NCI-H2107 treated with DMSO at 0.1 percent for 48 hours (cell line): ENCODE measurements around the gene CTDP1.

Source experiments
- DNase-seq: peaks from one replicate; lab custom pipeline; 2025; ENCODE audit not compliant: unreplicated experiment; lab: John Stamatoyannopoulos, UW

The CTDP1 gene

GRCh38 chr18:79779700-79780190 lies 100.1 kb downstream of the CTDP1 start:
- no peak for DNase-seq

DNA sequence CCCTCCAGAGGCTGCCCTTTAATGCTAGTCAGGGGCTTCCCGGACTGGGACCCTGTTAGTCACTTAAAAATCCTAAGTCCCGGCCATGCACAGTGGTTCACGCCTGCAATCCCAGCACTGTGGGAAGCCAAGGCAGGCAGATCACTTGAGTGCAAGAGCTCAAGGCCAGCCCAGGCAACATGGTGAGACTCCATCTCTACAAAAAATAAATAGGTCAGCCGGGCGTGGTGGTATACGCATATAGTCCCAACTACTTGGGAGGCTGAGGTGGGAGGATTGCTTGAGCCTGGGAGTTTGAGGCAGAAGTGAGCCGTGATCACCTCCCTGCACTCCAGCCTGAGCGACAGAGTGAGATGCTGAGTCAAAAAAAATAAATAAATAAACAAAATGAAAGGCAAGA lies 100.9 kb downstream of the CTDP1 start:
- DNase-seq = no peak

GRCh38 chr18:79781331-79781941 lies 101.8 kb downstream of the CTDP1 start:
- DNase-seq = no peak

- peak; percentile 42 for DNase-seq
These were observed 103.1 kb downstream of the CTDP1 start for GRCh38 chr18:79782566-79783308.

- no peak for DNase-seq
These were observed 104.7 kb downstream of the CTDP1 start for GRCh38 chr18:79784071-79784913.

DNA sequence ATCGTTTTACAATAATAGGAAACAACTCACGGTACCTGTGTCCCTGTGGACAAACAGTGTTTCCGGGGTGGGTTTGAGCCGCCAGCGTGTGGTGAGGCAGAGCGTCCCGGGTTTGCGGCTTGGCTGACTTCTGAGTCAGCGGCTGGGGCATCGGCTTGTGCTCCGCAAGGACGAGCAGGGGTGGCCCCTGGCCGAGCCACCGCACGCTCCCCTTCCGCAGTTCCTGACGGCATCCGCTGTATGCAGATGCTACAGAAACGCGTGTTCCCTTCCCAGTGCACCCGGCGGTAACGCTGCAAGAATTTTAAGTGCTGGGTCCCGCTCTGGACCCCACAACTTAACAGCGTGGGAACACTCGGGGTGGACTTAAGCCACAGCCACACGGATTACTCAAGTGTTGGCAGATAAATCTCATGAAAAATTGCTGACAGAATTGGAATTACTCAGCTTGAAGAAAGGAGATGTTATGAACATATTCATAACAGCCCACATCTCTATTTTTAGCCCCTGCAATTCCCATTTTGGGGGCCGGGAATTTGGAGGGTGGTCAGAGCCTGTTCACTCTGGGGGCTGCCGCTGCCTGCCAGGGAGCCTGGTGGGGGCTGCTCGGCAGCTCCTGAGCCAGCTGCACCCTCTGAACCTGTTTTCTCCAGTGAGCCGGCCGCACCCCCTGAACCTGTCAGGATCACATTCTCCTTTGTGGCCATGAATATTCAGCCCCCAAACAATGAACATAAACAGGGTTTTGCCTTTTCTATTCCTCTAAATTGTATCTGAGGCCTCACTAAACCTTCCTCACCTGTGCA lies 105.6 kb downstream of the CTDP1 start:
- no peak for DNase-seq

DNA sequence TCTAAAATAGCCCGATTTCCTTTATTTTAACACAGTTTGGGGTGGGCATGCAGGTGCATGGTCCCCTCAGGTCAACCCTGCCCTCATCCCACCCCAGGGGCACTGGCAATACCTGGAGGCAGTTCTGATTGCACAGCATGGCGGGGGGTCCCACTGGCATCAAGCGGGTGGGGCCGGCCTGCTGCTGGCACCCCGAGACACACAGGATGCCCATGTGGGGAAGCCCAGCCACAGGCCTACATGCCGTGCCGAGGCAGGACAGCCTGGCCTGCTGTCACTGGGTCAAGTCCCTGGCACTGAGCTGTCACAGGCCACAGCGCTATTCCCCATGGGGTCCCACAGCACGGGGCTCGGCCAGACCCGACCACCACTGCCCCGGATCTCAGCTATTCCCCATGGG lies 106.2 kb downstream of the CTDP1 start:
- DNase-seq = no peak

DNA sequence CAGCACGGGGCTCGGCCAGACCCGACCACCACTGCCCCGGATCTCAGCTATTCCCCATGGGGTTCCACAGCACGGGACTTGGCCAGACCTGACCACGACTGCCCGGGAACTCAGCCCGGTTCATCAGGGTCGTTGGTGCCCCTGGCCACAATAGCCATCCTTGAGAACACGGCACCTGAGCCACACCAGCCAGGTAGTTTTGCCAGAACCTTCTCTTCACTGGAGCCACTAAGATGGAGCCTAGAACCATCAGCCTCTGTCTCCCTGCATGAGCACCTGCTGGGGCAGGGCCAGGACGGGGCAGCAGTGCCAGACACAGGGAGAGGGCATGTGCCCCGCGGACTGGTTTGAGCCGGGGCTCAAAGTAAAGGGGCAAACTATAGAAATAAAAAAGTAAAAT lies 106.7 kb downstream of the CTDP1 start:
- DNase-seq = no peak

GRCh38 chr18:79786786-79787526 lies 107.4 kb downstream of the CTDP1 start:
- no peak for DNase-seq

GRCh38 chr18:79787527-79787864 lies 107.9 kb downstream of the CTDP1 start:
- DNase-seq = no peak

DNA sequence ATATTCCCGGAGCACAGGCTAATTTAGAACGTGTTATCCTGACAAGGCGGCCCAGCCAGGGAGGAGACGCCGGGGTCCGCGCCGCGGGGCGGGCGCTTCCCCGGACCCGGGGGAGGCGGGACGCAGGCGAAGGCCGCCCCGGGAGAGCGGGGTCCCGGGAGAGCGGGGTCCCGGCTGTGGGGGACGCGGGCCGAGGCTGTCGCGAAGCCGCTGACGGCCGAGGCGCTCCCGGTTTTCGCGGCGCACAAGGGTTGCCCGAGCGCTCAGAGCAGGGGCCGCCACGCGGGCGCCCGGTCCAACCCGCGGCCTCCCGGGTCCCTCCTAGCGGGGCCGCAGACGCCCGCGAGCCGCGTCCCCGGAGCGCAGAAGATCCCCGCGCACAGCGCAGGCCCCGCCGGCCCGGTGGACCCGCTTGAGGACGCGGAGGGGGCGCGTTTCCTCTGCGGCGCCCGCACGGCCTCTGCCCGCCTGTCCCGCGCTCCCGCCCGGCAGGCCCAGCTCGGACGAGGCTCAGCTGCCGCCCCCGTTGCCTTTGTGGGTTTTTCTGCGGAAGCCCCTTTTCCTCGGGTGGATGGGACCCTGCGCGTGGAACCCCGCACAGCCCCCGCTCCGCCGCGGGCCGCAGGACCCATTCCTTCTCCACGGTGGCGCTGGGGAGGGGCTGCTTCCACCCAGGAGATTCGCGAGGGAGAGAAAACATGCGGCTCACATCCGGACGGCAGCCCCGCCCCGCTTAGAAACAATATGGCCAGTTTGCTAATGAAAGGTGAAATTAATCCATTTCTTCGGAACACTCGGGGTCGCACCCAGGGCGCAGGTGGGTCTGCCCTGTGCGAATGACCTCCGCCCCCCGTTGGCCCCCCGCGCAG lies 108.5 kb downstream of the CTDP1 start:
- DNase-seq = no peak

- no peak for DNase-seq
These were observed 109.1 kb downstream of the CTDP1 start for GRCh38 chr18:79788734-79789085.

GRCh38 chr18:79789091-79789891 lies 109.7 kb downstream of the CTDP1 start:
- no peak for DNase-seq

DNA sequence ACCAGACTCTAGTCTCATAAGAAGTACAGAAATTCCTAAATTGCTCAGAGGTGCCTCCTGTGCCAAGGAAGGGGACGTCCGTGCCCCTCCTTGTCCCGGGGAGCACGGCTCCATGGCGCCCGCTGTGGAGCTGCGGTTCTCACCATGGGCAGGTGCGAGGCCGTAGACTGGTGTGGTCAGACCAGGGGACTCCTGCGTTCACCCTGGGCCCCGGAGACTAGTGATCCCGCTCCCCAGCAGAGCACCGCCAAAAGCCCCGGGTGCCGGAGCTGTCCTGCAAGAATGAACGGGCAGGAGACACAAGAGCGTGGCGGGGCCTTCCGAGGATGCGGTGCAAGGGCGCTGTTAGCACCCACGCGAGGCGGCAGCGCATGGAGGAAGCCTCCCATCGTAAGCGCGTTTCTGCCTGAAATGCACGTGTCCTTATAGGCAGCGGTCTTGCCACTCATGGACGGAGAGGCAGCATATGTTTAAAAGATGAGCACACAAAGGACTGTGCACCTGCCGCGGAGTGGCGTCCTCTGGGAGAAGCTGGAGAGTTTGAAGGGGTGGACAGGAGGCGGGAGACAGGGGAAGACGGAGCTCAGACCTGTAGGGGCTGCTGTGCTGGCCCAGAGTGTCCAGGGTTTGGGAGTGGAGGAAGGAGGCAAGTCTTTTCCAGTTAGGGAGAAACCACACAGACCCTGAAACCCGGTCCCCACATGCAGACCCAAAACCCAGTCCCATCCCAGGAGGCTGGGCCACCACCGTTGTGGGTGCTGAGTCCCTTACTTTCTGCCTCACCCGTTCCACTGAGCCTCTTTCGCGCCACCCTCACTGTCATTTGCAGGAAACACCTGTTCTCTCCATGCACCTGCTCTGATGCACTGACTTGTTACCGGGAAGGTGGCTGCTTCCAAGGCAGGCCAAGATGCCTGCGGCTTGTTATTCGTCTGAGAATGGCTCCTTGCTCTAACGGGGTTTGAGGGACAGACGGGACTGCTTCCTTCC lies 110.6 kb downstream of the CTDP1 start:
- peak; percentile 83 for DNase-seq

DNA sequence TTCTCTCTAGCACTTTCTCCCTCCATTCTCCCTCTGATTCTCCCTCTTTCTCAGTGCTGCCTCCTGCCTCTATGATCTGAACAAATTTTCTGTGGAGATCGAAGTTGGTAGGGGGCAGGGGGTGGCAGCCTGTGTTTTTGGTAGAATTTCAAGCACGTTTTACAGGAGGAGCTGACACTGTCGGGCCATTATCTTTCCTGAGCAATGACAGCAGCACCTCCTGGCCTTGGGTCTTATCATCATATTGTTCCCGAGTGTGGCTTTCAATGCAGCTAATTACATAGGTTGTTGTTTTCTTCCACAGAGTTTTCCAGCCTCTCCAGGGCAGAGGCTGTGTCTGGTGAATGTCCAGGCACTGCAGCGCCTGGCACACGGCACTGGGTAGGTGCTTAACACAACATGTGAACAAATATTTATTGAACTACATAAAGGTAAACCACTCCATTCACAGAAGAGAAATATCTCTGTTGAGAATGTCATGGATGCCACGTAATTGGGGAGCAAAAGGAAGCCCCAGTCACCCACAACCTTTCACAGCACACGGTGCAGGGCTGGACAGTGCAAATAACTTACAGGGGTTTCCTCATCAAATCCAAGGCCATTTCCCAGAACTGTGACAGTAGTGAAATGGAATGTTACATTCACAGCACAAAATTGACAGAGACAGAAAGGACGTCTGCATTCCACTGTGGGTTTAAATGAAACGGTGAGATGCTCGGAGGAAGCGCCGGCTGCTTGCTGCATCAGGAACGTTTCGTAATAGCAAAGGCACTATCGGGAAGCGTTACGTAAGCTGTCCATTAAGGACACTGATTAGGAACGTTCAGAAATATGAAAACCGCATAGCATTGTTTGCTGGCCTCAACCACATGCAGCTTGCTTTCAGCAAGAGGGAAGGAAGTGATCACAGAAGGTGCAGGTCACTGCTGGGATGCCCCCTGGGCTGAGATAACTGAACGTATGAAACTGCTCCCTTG lies 111.7 kb downstream of the CTDP1 start:
- peak; percentile 65 for DNase-seq
